ENCODE data around the gene PMCH.

DNA sequence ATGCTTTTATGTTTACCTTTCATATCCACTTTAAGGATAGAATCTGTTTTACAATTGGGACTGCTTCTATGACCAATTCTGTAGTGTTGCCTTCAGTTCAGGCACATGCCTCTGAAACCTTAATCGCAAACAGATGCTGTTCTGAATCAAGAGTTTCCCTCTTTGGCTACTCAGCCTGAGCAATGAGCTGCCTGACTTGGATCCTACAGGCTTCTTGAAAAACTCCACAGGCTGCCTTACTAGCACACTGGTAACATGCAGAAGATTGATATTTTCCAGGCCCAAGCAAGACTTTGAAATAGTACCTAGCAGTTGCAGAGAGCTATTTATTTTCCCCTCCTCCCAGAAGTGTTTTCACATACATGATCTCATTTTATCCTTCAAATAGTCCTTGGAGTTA lies 34.8 kb upstream of the PMCH start:
- TF ChIP-seq YY1 (IDR thresholded peaks at IDR 0.05; ENCODE audit: low read depth) (no peak), CREB1 (IDR thresholded peaks at IDR 0.05; ENCODE audit: low read depth) (no peak), EP300 (IDR thresholded peaks at IDR 0.05; ENCODE audit: borderline replicate concordance) (no peak), CEBPB (IDR thresholded peaks at IDR 0.05) (no peak), TEAD4 (IDR thresholded peaks at IDR 0.05) (no peak)
- TF ChIP-seq, protein P1, sequence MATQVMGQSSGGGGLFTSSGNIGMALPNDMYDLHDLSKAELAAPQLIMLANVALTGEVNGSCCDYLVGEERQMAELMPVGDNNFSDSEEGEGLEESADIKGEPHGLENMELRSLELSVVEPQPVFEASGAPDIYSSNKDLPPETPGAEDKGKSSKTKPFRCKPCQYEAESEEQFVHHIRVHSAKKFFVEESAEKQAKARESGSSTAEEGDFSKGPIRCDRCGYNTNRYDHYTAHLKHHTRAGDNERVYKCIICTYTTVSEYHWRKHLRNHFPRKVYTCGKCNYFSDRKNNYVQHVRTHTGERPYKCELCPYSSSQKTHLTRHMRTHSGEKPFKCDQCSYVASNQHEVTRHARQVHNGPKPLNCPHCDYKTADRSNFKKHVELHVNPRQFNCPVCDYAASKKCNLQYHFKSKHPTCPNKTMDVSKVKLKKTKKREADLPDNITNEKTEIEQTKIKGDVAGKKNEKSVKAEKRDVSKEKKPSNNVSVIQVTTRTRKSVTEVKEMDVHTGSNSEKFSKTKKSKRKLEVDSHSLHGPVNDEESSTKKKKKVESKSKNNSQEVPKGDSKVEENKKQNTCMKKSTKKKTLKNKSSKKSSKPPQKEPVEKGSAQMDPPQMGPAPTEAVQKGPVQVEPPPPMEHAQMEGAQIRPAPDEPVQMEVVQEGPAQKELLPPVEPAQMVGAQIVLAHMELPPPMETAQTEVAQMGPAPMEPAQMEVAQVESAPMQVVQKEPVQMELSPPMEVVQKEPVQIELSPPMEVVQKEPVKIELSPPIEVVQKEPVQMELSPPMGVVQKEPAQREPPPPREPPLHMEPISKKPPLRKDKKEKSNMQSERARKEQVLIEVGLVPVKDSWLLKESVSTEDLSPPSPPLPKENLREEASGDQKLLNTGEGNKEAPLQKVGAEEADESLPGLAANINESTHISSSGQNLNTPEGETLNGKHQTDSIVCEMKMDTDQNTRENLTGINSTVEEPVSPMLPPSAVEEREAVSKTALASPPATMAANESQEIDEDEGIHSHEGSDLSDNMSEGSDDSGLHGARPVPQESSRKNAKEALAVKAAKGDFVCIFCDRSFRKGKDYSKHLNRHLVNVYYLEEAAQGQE (IDR thresholded peaks at IDR 0.05; ENCODE audit: low read depth) = no peak
- TF ChIP-seq, protein P2, sequence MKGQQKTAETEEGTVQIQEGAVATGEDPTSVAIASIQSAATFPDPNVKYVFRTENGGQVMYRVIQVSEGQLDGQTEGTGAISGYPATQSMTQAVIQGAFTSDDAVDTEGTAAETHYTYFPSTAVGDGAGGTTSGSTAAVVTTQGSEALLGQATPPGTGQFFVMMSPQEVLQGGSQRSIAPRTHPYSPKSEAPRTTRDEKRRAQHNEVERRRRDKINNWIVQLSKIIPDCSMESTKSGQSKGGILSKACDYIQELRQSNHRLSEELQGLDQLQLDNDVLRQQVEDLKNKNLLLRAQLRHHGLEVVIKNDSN (IDR thresholded peaks at IDR 0.05) = no peak
- TF ChIP-seq, protein P3, sequence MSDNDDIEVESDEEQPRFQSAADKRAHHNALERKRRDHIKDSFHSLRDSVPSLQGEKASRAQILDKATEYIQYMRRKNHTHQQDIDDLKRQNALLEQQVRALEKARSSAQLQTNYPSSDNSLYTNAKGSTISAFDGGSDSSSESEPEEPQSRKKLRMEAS (IDR thresholded peaks at IDR 0.05) = no peak
